ENCODE data around the gene MYH11.

Gene MYH11

GRCh38 chr16:15721018-15721417 is 135.8 kb downstream of the MYH11 start:
- DNase-seq (ENCODE audit: extremely low spot score): no peak
- POLR2A ChIA-PET: no interaction called here
- no peak for TF ChIP-seq CTCF (IDR thresholded peaks at IDR 0.05; ENCODE audit: control extremely low read depth, extremely low read depth, low read depth, missing control alignments)
- CTCF ChIA-PET: no interaction called here

- no peak for DNase-seq (ENCODE audit: extremely low spot score)
- POLR2A ChIA-PET: interaction anchor here (0.5 kb wide), 1 partner anchor 11 kb away, joined by 7 read pairs; no protein-coding TSS in a partner anchor
- CTCF ChIA-PET: no interaction called here
- TF ChIP-seq CTCF (IDR thresholded peaks at IDR 0.05; ENCODE audit: control extremely low read depth, extremely low read depth, low read depth, missing control alignments): no peak
These were observed 140.0 kb downstream of the MYH11 start for GRCh38 chr16:15716694-15717447.

- no peak for TF ChIP-seq CTCF (IDR thresholded peaks at IDR 0.05; ENCODE audit: control extremely low read depth, extremely low read depth, low read depth, missing control alignments)
- ChIA-PET POLR2A (no interaction called here), CTCF (interaction anchor here (1.3 kb wide), 1 partner anchor 10 kb away, joined by 6 read pairs; no protein-coding TSS in a partner anchor)
- no peak for DNase-seq (ENCODE audit: extremely low spot score)
These were observed 141.6 kb downstream of the MYH11 start for GRCh38 chr16:15715221-15715620.

- no peak for TF ChIP-seq CTCF (IDR thresholded peaks at IDR 0.05; ENCODE audit: control extremely low read depth, extremely low read depth, low read depth, missing control alignments)
- CTCF ChIA-PET: interaction anchor here (0.8 to 1.3 kb wide), 2 partner anchors 10 to 41 kb away, joined by 3 to 6 read pairs; no protein-coding TSS in a partner anchor
- POLR2A ChIA-PET: no interaction called here
- DNase-seq (ENCODE audit: extremely low spot score): no peak
These were observed 142.2 kb downstream of the MYH11 start for GRCh38 chr16:15714393-15715172.

- POLR2A ChIA-PET: no interaction called here
- DNase-seq (ENCODE audit: extremely low spot score): no peak
- TF ChIP-seq CTCF (IDR thresholded peaks at IDR 0.05; ENCODE audit: control extremely low read depth, extremely low read depth, low read depth, missing control alignments): no peak
- CTCF ChIA-PET: interaction anchor here (0.8 to 1.5 kb wide), 3 partner anchors 9 to 281 kb away, joined by 3 to 4 read pairs (median 3); no protein-coding TSS in a partner anchor
These were observed 147.8 kb downstream of the MYH11 start for GRCh38 chr16:15708997-15709396.

- DNase-seq (ENCODE audit: extremely low spot score): no peak
- POLR2A ChIA-PET: no interaction called here
- CTCF ChIA-PET: interaction anchor here (1.5 kb wide), 1 partner anchor 9 kb away, joined by 4 read pairs; no protein-coding TSS in a partner anchor
- TF ChIP-seq CTCF (IDR thresholded peaks at IDR 0.05; ENCODE audit: control extremely low read depth, extremely low read depth, low read depth, missing control alignments): no peak
These were observed 148.7 kb downstream of the MYH11 start for GRCh38 chr16:15708096-15708495.
